Kidney capillary endothelial cell (primary cell): Measurements from ENCODE around the gene CDC42BPB.
A peak's percentile ranks its signal among the peaks of the same experiment; 100 is the strongest.

ENCODE experiments used
- DNase-seq: peaks from one replicate; pipeline ENCODE4 v3.0.0-alpha.2; 2018; ENCODE audit warnings: low spot score

The CDC42BPB gene

DNA sequence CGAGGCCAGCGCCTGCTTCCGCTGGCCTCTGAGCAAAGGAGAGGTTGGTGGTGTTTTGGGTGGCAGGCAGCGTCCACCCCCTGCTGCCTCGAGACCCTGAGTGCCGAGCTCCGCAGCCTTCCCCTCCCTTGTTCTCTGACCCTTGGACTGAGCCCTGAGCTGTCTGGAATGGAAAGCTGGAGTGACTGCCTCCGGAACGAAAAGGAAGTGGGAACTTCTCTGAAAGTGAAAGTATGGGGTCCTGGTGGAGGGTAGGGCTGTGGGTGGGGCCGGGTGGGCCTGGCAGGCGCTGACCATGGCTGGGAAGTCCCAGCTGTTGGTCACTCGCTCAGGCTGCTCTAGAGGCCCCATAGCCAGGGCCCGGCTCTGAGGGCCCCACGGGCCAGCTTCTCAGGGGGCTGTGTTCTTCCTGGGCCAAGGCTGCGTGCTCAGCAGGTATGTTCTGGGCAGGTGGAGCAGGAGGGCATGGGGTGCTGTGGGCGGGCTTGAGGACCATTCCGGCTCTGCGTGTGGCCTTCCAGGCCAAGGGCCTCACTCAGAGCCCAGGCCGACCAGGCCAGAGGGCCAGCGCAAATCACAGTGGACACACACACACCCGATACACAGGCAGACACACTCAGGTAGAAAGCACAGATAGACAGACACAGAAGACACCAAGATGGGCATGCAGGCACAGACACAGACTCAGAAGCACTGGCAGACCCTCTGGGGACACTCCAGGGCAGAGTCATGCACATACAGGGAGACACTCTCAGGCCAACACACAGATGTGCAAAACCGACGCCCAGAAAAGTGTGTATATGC is 37.3 kb upstream of the CDC42BPB start, which contains the start of gene EXOC3L4:
Gene EXOC3L4 (plus strand): TSS at position 320 of the 804 bp plus-strand sequence. CDS start 5,495 bp downstream, outside the sequence.
- no peak for DNase-seq

DNA sequence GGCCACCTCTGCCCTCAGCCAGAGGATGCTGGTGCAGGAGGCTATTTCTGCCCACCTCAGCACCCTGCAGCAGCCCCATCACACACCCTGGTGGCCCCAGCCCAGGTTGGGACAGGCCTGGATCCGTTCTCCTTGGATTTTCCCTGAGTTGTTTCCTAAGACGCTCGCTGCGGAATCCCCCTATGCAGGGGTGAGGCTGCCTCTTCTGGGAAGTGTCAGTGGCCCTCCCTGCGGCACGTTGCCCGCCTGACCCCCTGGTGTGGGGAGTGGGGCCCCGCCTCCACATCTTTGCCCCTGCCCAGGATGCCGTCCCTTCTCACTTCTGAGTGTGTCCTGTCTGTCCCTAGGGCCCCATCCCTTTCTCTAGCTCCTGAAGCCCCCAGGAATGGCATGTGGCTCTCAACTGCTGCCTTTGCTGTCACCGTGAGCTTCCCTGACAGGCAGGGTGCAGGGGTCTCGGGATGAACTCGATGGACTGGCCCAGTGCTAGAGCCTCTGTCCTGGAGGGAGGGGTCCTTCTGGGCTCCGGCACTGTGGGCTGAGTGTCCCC is 36.6 kb upstream of the CDC42BPB start:
- no peak for DNase-seq

DNA sequence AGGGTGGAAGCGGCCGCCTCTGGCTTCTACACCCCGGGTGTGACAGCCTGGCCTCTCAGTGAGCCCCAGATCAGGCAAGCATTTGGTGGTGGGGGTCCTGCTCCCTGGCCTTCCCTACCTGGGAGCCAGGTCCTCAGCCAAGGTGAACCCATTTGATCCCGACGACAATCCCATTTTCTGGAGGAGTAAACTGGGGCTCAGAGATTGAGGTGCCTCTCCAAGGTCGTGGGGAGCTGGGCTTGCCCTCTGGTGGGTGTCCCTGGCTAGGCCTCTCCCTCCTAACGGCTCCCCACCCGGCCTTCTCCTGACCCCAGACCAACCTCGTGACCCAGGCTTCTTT is 34.5 kb upstream of the CDC42BPB start:
- no peak for DNase-seq

DNA sequence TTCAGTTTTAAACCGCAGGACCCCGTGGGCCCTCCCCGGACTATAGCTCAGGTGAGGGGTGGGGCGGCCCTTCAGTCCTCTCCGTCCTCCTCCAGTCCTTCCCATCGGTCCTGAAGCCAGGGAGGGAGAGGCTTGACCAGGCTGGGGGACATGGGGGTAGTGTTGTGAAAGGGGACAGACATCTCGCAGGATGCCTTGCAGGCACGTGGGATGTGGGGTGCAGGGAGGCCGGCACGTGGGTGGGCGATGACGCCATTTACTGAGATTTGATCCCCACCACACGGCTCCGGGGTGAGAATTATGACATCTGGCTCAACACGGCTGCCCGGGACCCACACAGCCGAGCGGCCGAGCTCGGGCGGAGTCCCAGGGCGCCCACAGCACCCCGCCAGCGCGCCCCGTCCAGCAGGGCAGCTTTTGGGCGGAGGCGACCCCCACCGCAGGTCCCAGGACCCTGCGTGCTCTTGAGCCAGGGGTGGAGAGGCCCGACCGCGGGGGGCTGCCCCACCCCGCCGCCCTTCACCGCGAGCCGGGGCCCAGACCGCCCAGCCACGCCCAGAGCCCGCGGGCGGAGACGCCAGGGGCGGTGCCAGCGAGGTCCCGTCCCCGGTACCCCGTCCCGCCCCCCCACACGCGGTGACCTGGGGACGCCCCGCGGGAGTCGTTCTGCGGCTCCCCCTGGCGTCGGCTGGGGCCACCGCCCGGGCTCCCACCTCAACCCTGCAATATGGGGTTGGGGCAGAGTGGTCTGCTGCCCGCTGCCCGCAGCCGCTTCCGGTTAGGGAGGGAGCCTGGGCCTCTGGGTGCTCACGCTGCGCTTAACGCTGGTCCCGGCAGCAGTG is 33.9 kb upstream of the CDC42BPB start:
- DNase-seq: no peak

DNA sequence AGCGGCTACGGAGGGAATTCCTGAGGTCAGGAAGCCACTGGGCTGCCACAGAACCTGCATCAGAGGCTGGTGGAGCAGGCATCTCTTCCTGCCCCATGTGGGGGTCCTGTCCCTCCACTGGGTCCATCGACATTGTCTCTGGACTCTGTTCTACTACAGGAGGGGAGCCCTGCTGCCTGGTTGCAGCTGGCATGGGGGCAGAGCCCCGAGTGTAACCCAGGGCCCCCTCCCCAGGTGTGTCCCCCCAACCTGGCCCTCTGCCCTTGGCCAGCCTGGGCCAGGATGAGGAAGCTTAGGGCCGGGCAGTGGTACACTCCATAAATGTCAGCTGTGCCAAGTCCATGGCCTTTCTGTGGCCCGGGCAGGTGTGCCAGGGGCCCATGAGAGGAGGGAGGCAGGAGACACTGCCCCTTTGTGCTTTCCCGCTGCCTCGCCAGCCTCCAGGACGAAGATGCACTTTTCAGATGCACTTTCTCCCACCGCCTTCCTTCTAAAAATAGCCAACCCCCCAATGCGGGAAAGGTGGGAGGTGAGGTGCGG is 33.2 kb upstream of the CDC42BPB start:
- no peak for DNase-seq

DNA sequence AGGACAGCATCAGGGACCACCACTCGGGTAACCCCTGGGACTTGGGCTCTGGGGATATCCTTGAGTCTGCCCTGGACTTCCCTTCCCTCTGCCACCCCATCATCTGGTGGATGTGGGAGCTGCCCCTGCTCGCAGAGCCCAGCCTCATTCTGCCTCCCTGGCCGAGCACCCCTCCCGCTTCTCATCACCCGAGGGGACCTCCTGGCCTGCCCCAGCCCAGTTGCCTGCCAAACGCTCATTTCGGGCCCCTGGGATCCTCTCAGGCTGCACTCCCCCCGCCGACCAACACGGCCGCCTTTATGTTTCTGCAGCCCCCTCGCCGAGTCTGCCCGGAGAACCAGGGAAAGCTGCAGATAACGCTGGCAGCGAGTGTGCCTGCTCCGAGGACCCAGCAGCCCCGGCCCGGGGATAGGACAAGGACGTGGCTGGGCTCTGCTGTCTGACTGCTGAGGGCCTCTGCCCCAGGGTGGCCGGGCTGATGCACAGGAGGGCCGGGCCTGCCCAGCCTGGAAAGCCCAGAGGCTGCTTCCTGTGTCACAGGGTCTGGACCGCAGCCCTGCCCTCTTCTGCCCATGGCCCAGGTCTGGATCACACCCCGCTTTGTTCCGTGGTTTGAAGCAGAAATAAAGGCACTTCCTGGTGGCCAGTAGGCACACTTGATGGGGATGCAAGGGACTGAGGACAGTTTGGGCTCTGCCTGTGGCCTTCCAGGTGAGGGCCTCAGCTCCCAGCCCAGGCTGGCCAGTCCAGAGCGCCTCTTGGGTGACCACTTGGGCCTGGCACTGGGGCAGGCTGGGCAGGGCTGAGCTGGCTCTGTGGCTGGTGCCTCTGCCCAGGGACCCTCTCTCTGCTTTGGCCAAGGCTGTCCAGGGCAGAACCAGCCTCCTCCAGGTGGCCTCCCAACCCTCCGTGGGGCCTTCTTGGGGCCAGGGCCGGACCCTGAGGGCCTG is 32.3 kb upstream of the CDC42BPB start:
- no peak for DNase-seq

DNA sequence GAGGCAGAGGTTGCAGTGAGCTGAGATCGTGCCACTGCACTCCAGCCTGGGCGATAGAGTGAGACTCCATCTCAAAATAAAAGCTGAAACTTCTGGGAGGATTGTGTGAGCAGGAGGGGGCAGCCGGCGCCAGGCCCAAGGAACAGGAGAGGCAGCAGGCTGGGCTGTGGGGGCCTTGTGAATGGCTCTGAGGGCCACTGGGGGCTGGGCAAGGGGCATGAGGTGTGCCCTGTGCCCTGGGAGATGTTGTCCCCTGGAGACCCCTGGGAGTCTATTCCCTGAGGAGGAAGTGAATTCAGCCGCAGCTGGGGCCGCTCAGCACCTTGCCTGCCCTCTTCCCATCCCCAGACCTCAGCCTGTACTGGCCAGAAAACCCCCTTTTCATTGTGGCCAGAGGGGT is 31.6 kb upstream of the CDC42BPB start:
- no peak for DNase-seq

DNA sequence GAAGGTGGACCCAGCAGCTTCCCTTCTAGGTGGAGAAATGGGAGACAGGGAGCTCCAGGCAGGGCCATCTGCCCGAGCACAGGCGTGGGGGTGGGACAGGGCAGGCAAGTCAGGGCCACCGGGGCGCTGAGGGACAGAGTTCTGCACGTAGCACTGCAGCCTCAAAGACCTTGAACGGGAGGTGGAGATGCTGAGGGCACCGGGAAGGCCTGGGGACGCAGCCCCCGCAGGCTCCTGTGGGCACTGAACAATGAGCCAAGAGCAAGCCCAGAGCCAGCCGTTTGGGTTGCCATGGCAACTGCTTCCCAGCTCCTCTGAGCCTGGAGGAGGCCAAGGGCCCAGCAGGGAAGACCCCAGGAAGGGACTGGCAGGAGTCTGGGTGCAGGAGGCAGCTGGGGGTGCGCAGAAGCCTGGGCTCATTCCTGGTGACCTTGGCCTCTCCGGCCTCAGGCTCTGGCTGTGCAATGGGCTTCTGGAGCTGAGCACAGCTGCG is 30.0 kb upstream of the CDC42BPB start:
- no peak for DNase-seq

DNA sequence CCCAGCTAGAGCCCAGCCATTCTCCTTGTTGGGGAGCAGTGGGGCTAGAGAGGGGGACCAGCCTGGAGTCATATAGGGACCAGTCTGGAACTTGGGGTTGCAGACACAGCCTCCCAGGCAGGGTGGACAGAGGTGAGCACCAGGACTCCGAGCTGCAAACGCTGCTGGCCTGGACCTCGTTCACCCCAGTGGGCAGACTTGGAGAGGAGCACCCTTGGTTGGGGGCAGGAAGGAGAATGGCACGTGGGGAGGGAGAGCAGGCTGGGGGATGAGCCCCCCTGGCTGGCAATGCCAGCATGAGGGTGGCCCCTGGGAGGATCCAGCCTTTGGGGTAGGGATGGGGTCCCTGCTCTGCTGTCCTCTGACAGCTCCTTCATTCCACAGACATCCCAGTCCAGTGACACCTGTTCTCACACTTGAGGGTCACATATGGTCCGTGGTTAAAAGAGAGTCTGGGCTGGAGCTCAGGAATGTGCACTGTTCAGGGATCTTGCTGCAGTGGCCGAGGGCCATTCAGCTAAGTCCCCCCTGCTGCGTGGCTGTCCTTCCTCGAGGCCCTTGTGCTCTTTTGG is 29.5 kb upstream of the CDC42BPB start:
- no peak for DNase-seq

DNA sequence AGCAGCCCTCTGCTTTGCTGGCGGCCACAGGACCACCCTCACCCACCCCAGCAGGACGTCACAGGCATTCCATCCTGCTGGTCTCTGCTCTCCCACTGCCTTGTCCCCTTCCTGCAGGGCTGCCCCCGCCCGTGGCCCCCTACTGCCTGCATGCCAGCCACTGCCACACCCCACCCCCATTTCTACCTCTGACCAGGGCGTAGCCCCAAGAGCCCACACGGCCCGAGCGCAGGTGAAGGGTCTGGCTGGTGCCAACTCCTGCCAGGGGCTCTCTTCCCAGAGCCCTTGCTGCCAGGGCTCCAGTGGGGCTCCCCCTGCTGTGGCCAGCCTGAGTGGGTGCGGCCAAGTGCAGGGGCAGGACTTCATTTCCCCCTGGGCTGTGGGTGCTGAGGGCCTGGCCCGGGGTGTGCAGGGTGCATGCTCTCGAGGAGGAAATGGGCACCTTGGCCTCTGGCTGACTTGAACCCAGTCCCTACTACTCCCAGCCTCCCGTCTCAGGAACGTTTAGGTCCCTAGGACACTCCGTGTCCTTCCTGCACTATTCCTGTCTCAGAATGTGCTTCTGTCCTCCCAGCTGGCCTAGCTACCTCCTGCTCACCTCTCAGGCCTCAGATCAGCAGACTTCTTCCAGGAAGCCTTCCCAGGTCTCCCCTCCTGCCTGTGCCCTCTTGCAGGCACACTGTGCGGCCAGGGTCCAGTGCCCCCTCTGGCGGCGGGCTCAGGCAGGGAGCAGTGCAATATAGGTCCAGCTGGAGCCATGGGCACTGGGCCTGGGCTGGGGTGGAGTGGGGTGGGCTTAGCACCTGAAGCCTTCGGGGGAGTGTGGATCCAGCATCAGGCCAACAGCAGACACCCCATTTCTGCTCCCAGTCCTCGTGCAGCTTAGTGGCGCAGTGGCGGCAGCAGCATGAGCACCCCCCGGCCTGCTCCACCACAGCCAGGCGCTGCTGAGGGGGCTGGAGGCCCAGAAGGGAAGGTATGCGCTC is 28.1 kb upstream of the CDC42BPB start:
- no peak for DNase-seq

DNA sequence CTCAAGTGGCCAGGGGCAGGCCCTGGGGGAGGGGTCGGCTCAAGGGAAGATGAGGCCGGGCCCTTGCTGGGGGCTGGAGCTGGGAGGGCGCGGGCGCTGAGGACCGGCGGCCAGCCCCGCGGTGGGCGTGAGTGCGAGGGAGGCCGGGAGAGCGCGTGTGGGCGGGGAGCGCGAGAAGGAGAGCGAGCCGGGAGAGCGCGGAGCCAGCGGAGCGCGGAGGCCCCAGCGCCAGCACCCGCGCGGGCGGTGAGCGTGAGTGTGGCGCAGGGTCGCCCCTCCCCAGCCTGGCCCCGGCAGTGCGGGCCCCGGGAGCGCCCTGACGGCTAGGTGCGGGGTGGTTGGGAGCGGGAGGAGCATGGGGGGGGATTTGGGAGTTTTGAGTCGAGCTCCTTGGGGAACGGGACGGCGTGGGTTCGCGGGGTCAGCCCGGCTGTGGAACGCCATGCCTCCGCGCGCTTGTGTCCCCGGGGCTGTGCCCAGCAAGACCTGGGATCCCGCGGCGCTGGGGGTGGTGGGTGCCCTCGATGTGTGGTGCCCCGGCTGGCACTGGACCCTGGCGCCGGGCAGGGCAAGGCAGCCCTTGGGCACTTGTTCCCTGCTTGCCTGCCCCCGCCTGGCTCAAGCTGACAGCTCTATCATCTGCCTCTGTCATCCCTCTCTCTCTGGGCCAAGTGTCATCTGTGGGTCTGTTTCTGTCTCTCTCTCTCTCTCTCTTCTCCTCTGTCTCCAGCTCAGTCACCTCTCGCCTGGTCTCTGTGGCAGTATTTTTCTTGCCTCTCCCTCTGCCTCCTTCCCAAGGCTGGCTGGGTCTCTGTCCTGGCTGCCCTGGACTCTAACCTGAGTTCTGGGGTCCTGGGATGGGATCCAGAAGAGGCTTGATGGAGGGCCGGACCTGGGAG is 26.9 kb upstream of the CDC42BPB start, which contains the start of gene LBHD2:
Gene LBHD2 (plus strand): TSS at position 190 of the 899 bp plus-strand sequence. CDS start 1,803 bp downstream, outside the sequence.
- no peak for DNase-seq

DNA sequence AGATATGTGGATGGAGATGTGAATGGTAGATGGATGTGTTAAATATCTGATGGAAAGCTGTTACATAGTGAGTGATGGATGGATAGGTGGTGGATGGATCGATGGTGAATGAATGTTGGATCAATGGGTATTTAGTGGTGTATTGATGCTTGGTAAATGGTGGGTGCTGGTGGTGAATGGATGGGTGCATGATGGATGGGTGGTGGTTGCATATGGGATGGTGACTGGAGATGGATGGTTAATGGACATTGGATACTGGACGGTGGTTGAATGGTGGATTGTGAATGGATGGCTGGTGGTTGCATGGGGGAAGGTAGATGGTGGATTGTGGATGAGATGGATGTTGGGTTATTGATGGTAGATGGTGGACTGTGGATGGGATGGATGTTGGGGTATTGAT is 24.6 kb upstream of the CDC42BPB start:
- DNase-seq: no peak

DNA sequence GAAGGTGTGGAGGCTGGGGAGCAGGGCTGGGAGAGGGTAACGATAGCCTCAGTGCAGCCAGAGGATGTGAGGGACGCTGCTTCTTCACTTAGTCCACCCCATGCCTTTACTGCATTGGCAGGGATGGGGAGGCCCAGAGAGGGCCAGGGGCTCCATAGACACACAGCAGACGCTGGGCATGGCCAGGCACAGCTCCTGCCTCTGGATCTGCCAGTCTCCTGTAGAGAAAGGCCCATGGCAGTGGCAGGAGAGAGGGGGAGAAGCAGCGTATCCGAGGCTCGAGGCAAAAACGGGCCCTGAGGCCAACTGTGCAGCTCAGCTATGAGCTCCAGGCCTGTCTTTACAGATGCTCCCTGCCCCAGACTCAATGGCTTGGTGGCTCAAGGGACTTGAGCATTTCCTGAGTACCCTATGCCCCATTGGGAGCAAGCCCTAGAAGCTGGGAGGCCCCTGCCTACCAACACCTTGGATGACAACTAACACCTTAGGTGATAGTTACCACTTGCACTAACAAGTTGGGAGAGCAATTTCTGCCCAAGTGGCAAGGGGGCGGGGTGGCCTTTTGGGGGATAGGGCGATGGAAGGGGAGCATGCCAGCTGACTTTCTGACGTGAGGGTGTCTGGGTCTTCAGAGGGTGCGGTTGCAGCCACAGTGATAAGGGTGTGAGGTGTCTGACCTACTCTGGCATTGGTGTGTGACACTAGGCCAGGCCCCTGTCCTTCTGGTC is 21.7 kb upstream of the CDC42BPB start:
- no peak for DNase-seq

DNA sequence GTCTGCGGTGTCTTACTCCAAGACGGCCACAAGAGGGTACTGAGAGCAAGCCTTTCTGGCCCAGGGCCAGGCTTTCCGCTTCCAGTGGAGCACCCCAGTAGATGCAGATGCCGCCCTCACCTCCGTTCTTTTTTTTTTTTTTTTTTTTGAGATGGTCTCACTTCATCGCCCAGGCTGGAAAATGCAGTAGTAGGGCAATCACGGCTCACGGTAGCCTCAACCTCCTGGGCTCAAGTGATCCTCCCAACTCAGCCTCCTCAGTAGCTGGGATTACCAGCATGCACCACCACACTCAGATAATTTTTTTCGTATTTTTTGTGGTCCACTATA is 21.0 kb upstream of the CDC42BPB start:
- peak; percentile 76 for DNase-seq

DNA sequence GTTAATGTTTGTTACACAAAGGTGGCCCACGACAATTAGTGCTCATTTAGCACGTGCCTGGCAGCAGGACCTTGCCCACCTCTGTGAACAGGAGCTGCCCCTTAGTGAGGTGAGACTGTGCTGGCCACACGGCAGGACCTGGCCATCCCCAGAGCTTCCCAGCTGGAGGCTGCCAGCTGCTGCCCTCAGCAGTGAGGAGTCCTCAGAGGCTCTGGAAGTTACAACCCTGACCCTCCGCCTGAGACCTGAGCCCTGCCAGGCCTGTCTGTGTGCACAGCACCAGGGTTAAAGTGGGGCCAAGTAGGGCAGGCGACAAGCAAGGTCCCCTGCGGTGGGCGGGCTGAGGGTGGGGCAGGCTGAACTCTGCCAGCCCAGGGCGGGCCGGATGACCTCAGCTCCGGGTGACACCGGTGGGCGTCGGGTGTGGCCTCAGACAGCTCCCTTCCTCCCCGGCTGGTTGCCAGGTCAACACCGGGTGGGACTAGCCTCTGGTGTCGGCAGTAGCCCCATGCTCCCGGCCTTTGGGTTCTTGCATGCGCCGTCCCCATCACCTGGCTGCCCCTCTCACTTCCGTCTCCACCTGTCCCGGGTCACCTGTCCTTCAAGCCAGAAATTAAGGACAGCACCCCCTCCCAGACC is 17.5 kb upstream of the CDC42BPB start:
- DNase-seq: peak; percentile 47

DNA sequence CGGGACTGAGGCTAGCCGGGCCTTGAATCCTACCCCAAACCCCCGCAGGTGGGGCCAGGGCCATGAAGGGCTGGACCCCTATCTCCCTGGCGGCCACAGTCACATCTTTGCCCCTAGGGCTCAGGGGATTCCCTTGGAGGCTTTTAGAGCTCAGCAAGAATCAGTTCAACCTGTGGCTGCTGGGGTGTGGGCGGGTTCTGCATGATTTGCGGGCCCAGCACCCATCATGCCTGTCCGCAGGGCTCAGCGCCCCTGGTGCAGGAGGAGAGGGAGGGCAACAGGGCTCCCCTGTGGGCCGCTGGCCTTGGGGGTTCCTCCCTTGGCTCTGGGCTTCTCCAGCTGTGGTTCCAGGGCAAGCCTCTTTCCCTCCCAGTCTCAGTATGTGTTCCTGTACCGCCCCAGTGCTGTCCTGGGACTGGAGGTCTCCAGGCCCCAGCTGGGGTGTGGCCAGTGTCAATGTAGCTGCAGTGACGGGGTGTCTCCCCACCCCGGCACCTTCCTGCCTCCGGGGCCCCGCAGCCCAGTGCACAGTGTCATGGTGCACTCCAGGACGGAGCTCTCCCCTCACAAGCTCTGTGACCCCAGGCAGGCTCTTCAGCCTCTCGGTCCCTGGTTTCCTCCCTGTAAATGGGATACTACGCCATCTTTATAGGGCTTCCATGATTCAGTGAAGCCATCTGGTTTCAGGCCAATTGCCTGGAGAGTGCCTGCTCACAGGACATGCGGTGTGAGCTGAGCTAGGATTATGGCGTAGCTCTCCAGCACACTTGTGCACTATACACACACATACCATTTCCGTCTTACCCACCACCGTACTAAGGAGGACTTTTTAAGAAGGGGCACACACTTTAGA is 16.8 kb upstream of the CDC42BPB start:
- DNase-seq: no peak
